H1 (cell line): ENCODE data around the gene RGS16. TPM values are rescaled to one million over a fixed set of nuclear protein-coding genes. Genes with fewer than 3 reads are reported as not detected.

ENCODE experiments used
- CTCF ChIA-PET: fragments of 300-600 bp; sonication (Branson Sonifier 250); formaldehyde crosslinking; loops from one replicate; lab custom pipeline; 2021; ENCODE audit not compliant: partially characterized antibody; lab: Charles Lee
- POLR2A ChIA-PET: fragments of 300-600 bp; sonication (Branson Sonifier 250); formaldehyde crosslinking; loops from one replicate; lab custom pipeline; 2021; ENCODE audit warnings: inconsistent platforms; ENCODE audit not compliant: partially characterized antibody; lab: Charles Lee
- DNase-seq, 2 experiments: peaks; one replicate each; pipeline versions ENCODE4 v3.0.0 to v3.0.0-alpha.2; 2010 to 2022; ENCODE audit warnings: low spot score in 2 of 2, low read depth in 1 of 2, mixed read lengths in 1 of 2
- FAIRE-seq: peaks from 2 replicates; lab custom pipeline; 2011; peaks lifted over from hg19 to GRCh38; lab: Jason Lieb, UNC
- H2AFZ ChIP-seq: 2 replicates; pipeline ENCODE4 v1.8.1; 2012; ENCODE audit warnings: low read length, inconsistent platforms
- H2AK5ac ChIP-seq: 2 replicates; pipeline ENCODE4 v1.6.1; 2013; ENCODE audit warnings: low read depth, low read length
- H2BK120ac ChIP-seq: replicated peaks from 2 replicates; pipeline ENCODE3; 2013; ENCODE audit warnings: low read depth, low read length, inconsistent platforms
- H2BK12ac ChIP-seq: 2 replicates; pipeline ENCODE4 v1.6.1; 2013; ENCODE audit warnings: low read depth, low read length
- H2BK15ac ChIP-seq: 2 replicates; pipeline ENCODE4 v1.6.1; 2013; ENCODE audit warnings: low read length
- H2BK20ac ChIP-seq: 2 replicates; pipeline ENCODE4 v1.6.1; 2013; ENCODE audit warnings: low read length
- H2BK5ac ChIP-seq: 2 replicates; pipeline ENCODE4 v1.6.1; 2013; ENCODE audit warnings: low read depth, low read length
- H3K14ac ChIP-seq: 2 replicates; pipeline ENCODE4 v1.6.1; 2013; ENCODE audit warnings: inconsistent platforms; ENCODE audit not compliant: insufficient read length
- H3K18ac ChIP-seq: 2 replicates; pipeline ENCODE4 v1.6.1; 2013; ENCODE audit warnings: low read length; ENCODE audit errors: extremely low read depth
- H3K23ac ChIP-seq: 2 replicates; pipeline ENCODE4 v1.6.1; 2013; ENCODE audit warnings: inconsistent platforms; ENCODE audit not compliant: insufficient read length
- H3K23me2 ChIP-seq: 2 replicates; pipeline ENCODE4 v1.6.1; 2013; ENCODE audit warnings: low read depth, low read length
- H3K27ac ChIP-seq: 2 replicates; pipeline ENCODE4 v1.6.1; 2011; ENCODE audit warnings: low read depth, low read length, inconsistent platforms
- H3K27me3 ChIP-seq, 4 experiments: replicated peaks in 1 of 4; 1 replicate in 1 of 4; 2 replicates in 3 of 4; pipeline versions ENCODE4 v1.6.1 to v1.8.1; 2011 to 2013; ENCODE audit warnings: low read length in 3 of 4, mild to moderate bottlenecking in 3 of 4, inconsistent platforms in 2 of 4, mixed read lengths in 2 of 4, moderate library complexity in 1 of 4; ENCODE audit not compliant: control insufficient read depth in 3 of 4, insufficient read depth in 3 of 4; ENCODE audit errors: extremely low read depth in 1 of 4
- H3K36me3 ChIP-seq, 4 experiments: 2 replicates each; pipeline versions ENCODE4 v1.6.1 to v1.8.1; 2011 to 2013; ENCODE audit warnings: mild to moderate bottlenecking in 4 of 4, low read length in 3 of 4, moderate library complexity in 2 of 4, control low read depth in 1 of 4, inconsistent platforms in 1 of 4; ENCODE audit not compliant: insufficient read depth in 4 of 4, control insufficient read depth in 2 of 4
- H3K4ac ChIP-seq: replicated peaks from 2 replicates; pipeline ENCODE3; 2013; ENCODE audit warnings: low read length, low read depth, mixed read lengths, inconsistent platforms; ENCODE audit not compliant: insufficient read length
- H3K4me1 ChIP-seq, 4 experiments: replicated peaks in 1 of 4; 1 replicate in 1 of 4; 2 replicates in 3 of 4; pipeline versions ENCODE4 v1.6.1 to v1.8.1; 2011 to 2013; ENCODE audit warnings: low read length in 3 of 4, inconsistent platforms in 2 of 4, mixed read lengths in 1 of 4; ENCODE audit not compliant: insufficient read depth in 4 of 4, control insufficient read depth in 3 of 4
- H3K4me2 ChIP-seq, 2 experiments: 2 replicates each; pipeline versions ENCODE4 v1.6.1 to v1.8.1; 2011 to 2013; ENCODE audit warnings: low read depth in 2 of 2, low read length in 2 of 2, control low read depth in 1 of 2, inconsistent platforms in 1 of 2, mild to moderate bottlenecking in 1 of 2; ENCODE audit not compliant: insufficient read depth in 1 of 2
- H3K4me3 ChIP-seq, 4 experiments: fragments of 200-600, 300-600 bp in 1 of 4; sonication (generic), shearing (Covaris generic), sonication (Bioruptor Twin) in 1 of 4; 2 replicates each; pipeline versions ENCODE4 v1.5.1 to v1.8.1; 2011 to 2016; ENCODE audit warnings: low read length in 4 of 4, low read depth in 3 of 4, control low read depth in 2 of 4, inconsistent platforms in 2 of 4, mild to moderate bottlenecking in 2 of 4, mixed read lengths in 1 of 4, moderate library complexity in 1 of 4; ENCODE audit not compliant: insufficient read depth in 2 of 4; ENCODE audit errors: extremely low read depth in 1 of 4
- H3K56ac ChIP-seq: replicated peaks from 2 replicates; pipeline ENCODE3; 2013; ENCODE audit warnings: low read depth, mild to moderate bottlenecking, mixed read lengths, low read length, inconsistent platforms; ENCODE audit not compliant: insufficient read length
- H3K79me1 ChIP-seq: 2 replicates; pipeline ENCODE4 v1.6.1; 2013; ENCODE audit warnings: low read depth, low read length, control low read depth
- H3K79me2 ChIP-seq, 2 experiments: 2 replicates each; pipeline versions ENCODE4 v1.6.1 to v1.8.1; 2012 to 2013; ENCODE audit warnings: low read length in 2 of 2, mild to moderate bottlenecking in 2 of 2, inconsistent platforms in 1 of 2; ENCODE audit not compliant: insufficient read depth in 2 of 2, control insufficient read depth in 1 of 2
- H3K9ac ChIP-seq, 4 experiments: replicated peaks in 1 of 4; 1 replicate in 1 of 4; 2 replicates in 3 of 4; pipeline versions ENCODE4 v1.6.1 to v1.8.1; 2011 to 2013; ENCODE audit warnings: low read depth in 3 of 4, low read length in 3 of 4, control low read depth in 2 of 4, mild to moderate bottlenecking in 2 of 4, moderate library complexity in 2 of 4, inconsistent platforms in 1 of 4; ENCODE audit errors: extremely low read depth in 1 of 4
- H3K9me3 ChIP-seq, 2 experiments: 2 replicates each; pipeline versions ENCODE4 v1.6.1 to v1.8.1; 2012 to 2013; ENCODE audit warnings: mild to moderate bottlenecking in 2 of 2, moderate library complexity in 2 of 2, control low read depth in 1 of 2, inconsistent platforms in 1 of 2, low read depth in 1 of 2, low read length in 1 of 2, mixed read lengths in 1 of 2; ENCODE audit not compliant: insufficient read depth in 2 of 2
- H4K20me1 ChIP-seq, 2 experiments: replicated peaks in 1 of 2; 2 replicates each; pipeline versions ENCODE3 to v1.8.1; 2011 to 2013; ENCODE audit warnings: inconsistent platforms in 2 of 2, low read length in 2 of 2, mild to moderate bottlenecking in 1 of 2; ENCODE audit not compliant: insufficient read depth in 2 of 2, control insufficient read depth in 1 of 2
- H4K5ac ChIP-seq: 2 replicates; pipeline ENCODE4 v1.6.1; 2013; ENCODE audit warnings: low read length, low read depth, mixed read lengths, inconsistent platforms; ENCODE audit not compliant: insufficient read length
- H4K8ac ChIP-seq: 2 replicates; pipeline ENCODE4 v1.8.0; 2013; ENCODE audit warnings: mild to moderate bottlenecking, moderate library complexity, low read length, inconsistent platforms; ENCODE audit not compliant: insufficient read depth; ENCODE audit errors: extremely low read depth
- H4K91ac ChIP-seq: replicated peaks from 2 replicates; pipeline ENCODE3; 2013; ENCODE audit warnings: low read length, mixed read lengths, inconsistent platforms; ENCODE audit not compliant: insufficient read length
- WGBS, 2 experiments: shearing (Covaris generic) in 1 of 2; methylation state at CpG; one replicate each; pipeline versions ENCODE4 v1.1.6 to v1.1.7; 2013 to 2015; ENCODE audit warnings: low lambda C conversion rate in 2 of 2, mixed read lengths in 2 of 2, inconsistent platforms in 1 of 2, low coverage in 1 of 2, missing lambda C conversion rate in 1 of 2; ENCODE audit not compliant: insufficient replicate concordance in 2 of 2, insufficient coverage in 1 of 2, insufficient read length in 1 of 2; ENCODE audit errors: extremely low coverage in 1 of 2, missing lambda C conversion rate in 1 of 2; 5-methylcytosine and 5-hydroxymethylcytosine counted together
- polyA plus RNA-seq, 7 experiments: library from polyadenylated mRNA; depleted of rRNA in 3 of 7; stranded (reverse) in 5 of 7; unstranded in 2 of 7; fragments of >200 nt in 5 of 7; fragments of 200-250 nt in 2 of 7; gene quantifications; 1 replicate in 5 of 7; 2 replicates in 1 of 7; 4 replicates in 1 of 7; pipeline versions ENCODE4 v1.2.1 to v1.2.3, GENCODE V29; 2011 to 2013; ENCODE audit warnings: missing spikeins in 2 of 7, mixed read lengths in 2 of 7
- total RNA-seq: library from RNA; stranded (reverse); fragmentation: NEBNext Ultra II Directional; extraction: Animal tissue kit (Norgen Biotek cat#: 25700); gene quantifications from 2 replicates; pipeline ENCODE4 v1.2.1, GENCODE V29; 2021

The RGS16 gene
- total and polyA plus RNA-seq, 2 of the 8 experiments (the other 6 are each of a cell fraction or from before 2014, with no cell fraction given) = 5.7 to 9.8 TPM

GRCh38 chr1:182653986-182654385, 49.8 kb upstream of the RGS16 start:
- H3K4ac ChIP-seq = no peak overlapping the region
- no peaks in the 10 kb centered on the region; a peak in 1 of 7 replicates for H3K27me3 ChIP-seq
- DNase-seq = no peak
- no peak overlapping the region for H3K4me3 ChIP-seq
- H3K9ac ChIP-seq = no peak overlapping the region
- no peak overlapping the region for H2BK12ac ChIP-seq
- H3K4me2 ChIP-seq = no peak overlapping the region
- no peak overlapping the region for H2BK5ac ChIP-seq
- FAIRE-seq = no peak
- H3K14ac ChIP-seq = no peak overlapping the region
- H4K8ac ChIP-seq = no peak overlapping the region
- no peaks in the 10 kb centered on the region for H3K23me2 ChIP-seq
- H3K18ac ChIP-seq = no peak overlapping the region
- no peak overlapping the region for H2AFZ ChIP-seq
- H2BK120ac ChIP-seq = no peak overlapping the region
- H2BK20ac ChIP-seq = no peak overlapping the region
- H3K36me3 ChIP-seq = no peaks in the 10 kb centered on the region
- H2AK5ac ChIP-seq = no peak overlapping the region
- WGBS, 2 experiments = 97% methylated on average over 2 of the region's 2 CpGs; no CpG with 5 or more reads in 1 of the 2 experiments
- no peaks in the 10 kb centered on the region for H4K20me1 ChIP-seq
- no peaks in the 10 kb centered on the region for H3K9me3 ChIP-seq
- no peak overlapping the region for H4K5ac ChIP-seq
- H4K91ac ChIP-seq = no peak overlapping the region
- ChIA-PET POLR2A (interaction anchor here (0.7 kb wide), 1 partner anchor 19 kb away, joined by 3 read pairs; no protein-coding TSS in a partner anchor), CTCF (interaction anchor here (0.8 to 1.1 kb wide), 2 partner anchors 16 to 58 kb away, joined by 3 to 4 read pairs; no protein-coding TSS in a partner anchor)
- no peak overlapping the region for H3K56ac ChIP-seq
- H3K4me1 ChIP-seq = no peaks in the 10 kb centered on the region; a peak in 1 of 7 replicates
- no peaks in the 10 kb centered on the region for H3K79me1 ChIP-seq
- no peak overlapping the region for H2BK15ac ChIP-seq
- H3K79me2 ChIP-seq = no peaks in the 10 kb centered on the region
- no peak overlapping the region for H3K23ac ChIP-seq
- no peak overlapping the region for H3K27ac ChIP-seq
